AG10803 (cell line): Measurements from ENCODE around the gene CPEB3.

Experiments used
- DNase-seq: peaks from one replicate; pipeline ENCODE4 v3.0.0; 2010; ENCODE audit warnings: low read depth
- H3K4me3 ChIP-seq: 2 replicates; pipeline ENCODE4 v1.5.1; 2011; ENCODE audit warnings: mild to moderate bottlenecking, low read length, control low read depth
- CTCF ChIP-seq: conservative IDR thresholded peaks from 2 replicates; pipeline ENCODE4 v1.5.1; 2011; ENCODE audit warnings: mild to moderate bottlenecking, low read length, control low read depth, inconsistent platforms

The CPEB3 gene

DNA sequence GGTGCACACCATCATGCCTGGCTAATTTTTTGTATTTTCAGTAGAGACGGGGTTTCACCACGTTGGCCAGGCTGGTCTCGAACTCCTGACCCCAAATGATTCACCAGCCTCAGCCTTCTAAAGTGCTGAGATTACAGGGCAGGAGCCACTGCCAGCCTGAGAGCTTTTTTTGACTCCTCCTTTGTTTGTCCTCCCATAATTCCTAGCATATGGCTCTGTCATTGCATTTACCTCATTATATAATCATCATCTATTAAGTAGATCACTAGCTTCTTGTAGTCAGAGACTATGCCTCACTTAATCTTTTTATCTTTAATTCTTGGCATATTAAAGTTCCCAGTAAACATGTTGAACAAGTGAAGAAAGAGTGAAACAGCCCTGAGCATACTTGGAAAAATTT lies 82.1 kb downstream of the CPEB3 start:
- no peak for TF ChIP-seq CTCF
- no peak overlapping the region for H3K4me3 ChIP-seq
- DNase-seq: peak; percentile 18

DNA sequence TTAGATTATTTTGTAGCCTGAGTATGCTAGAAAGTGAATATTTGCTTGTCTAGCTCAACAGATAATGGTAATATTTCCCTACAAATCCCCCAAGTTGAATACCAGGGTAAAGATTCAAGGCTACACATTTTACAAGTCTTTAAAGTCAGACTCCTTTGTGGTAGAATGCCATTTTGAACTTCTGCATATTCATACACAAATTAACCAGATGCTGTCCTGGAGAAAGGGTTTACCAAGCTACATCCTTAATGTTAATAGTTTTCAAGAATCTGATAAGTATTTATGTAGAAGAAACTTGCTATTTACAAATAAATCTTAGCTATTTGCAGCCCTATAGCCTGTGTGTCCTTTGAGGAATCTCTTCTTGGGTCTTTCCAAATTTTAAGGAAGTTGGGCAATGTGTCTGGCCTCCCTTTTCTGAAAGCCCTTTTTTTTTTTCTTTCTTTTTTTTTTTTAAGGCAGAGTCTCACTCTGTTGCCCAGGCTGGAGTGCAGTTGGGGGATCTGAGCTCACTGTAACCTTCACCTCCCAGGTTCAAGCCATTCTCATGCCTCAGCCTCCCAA lies 82.6 kb downstream of the CPEB3 start:
- H3K4me3 ChIP-seq: no peak overlapping the region
- no peak for TF ChIP-seq CTCF
- DNase-seq: peak; percentile 6

- TF ChIP-seq CTCF: no peak
- no peak for DNase-seq
- no peak overlapping the region for H3K4me3 ChIP-seq
Measured at GRCh38 chr10:92207061-92207460, 83.8 kb downstream of the CPEB3 start.

GRCh38 chr10:92203919-92204623 lies 86.8 kb downstream of the CPEB3 start:
- no peak for TF ChIP-seq CTCF
- H3K4me3 ChIP-seq: no peak overlapping the region
- DNase-seq: no peak

DNA sequence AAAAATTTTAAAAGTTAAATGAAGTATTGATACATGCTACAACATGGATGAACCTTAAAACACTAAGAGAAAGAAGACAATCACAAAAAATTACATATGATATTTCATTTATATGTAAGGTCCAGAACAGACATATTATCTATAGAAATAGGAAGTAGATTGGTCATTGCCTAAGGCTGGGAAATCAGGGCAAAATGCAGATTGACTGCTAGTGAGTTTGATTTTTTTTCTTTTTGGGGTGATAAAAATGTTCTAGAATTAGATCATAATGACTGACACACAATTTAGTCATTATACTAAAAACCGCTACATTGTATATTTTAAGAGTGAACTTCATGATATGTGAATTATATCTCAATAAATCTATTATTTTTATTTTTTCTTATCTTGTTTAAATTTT lies 88.3 kb downstream of the CPEB3 start:
- no peak overlapping the region for H3K4me3 ChIP-seq
- TF ChIP-seq CTCF: no peak
- no peak for DNase-seq

DNA sequence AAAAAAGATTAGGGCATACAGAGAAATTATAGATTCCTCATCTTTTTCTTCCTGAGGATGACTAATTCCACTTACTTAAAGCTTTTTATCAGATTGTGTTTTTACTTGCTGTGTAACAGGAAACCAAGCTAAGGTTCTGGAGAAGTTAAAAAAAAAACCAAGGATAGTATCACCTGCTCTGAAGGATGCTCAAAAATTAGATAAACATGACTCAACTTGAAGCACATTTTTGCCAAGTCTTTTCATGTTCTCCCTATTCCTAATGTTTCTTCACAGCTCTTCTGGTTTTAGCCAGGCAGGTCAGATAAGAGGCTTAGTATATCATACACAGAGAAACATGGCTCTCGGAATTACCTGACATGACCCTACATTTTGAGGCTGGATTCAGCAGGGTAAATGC lies 90.3 kb downstream of the CPEB3 start:
- TF ChIP-seq CTCF: no peak
- H3K4me3 ChIP-seq: no peak overlapping the region
- no peak for DNase-seq

DNA sequence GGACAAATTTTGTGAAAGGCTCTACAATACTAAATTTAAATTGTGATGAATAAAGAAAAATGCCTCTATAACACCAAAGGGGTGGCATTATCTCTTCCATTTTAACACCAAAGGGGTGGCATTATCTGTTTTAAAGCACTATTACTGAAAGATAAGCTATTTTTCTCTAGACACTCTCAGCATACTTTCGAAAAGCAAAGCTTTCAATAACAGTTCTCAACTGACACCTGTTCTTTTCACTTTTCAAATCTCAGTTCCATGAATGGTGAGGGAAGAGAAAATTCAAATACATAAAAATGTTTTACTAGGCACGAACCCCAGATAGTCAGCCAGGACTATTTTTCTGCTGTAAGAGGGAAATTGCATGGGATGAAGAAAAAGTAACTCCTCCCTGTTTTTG lies 103.8 kb downstream of the CPEB3 start:
- TF ChIP-seq CTCF: no peak
- no peak overlapping the region for H3K4me3 ChIP-seq
- DNase-seq: no peak
